Mesothelial cell of epicardium (in vitro differentiated cells): Measurements from ENCODE around the gene MAPK9. TPM values are rescaled to one million over a fixed set of nuclear protein-coding genes. Genes with fewer than 3 reads are reported as not detected.

Experiments used
- DNase-seq, 2 experiments: peaks; one replicate each; pipeline ENCODE4 v3.0.0; 2021; ENCODE audit warnings: low spot score in 2 of 2; ENCODE audit not compliant: unreplicated experiment in 2 of 2
- H3K27ac Mint-ChIP-seq: 2 replicates; pipeline ENCODE4 v1.8.0; 2021; ENCODE audit warnings: mixed read lengths
- H3K27me3 Mint-ChIP-seq: 2 replicates; pipeline ENCODE4 v1.8.0; 2021; ENCODE audit warnings: low read depth, mixed read lengths
- H3K36me3 Mint-ChIP-seq: 2 replicates; pipeline ENCODE4 v1.8.0; 2021; ENCODE audit warnings: mixed read lengths
- H3K4me1 Mint-ChIP-seq: 2 replicates; pipeline ENCODE4 v1.8.0; 2021; ENCODE audit warnings: mixed read lengths
- H3K4me3 Mint-ChIP-seq: 2 replicates; pipeline ENCODE4 v1.8.0; 2021; ENCODE audit warnings: mild to moderate bottlenecking, moderate library complexity, mixed read lengths
- H3K9me3 Mint-ChIP-seq: 2 replicates; pipeline ENCODE4 v1.8.0; 2021; ENCODE audit warnings: mixed read lengths
- CTCF ChIP-seq: fragments of 200-600 bp; sonication (generic); IDR thresholded peaks from one replicate; pipeline ENCODE4 v1.5.0; 2021; ENCODE audit warnings: antibody characterized with exemption; ENCODE audit not compliant: unreplicated experiment
- total RNA-seq: library from RNA; stranded (reverse); gene quantifications from 3 replicates; pipeline ENCODE4 v1.2.1, GENCODE V29; 2021

MAPK9 gene
- total RNA-seq, 1 donor from 2014 or later, result 35.7 TPM

- DNase-seq, result no peak
- H3K4me3 Mint-ChIP-seq, result no peak overlapping the region
- H3K27ac Mint-ChIP-seq, result no peak overlapping the region
- H3K27me3 Mint-ChIP-seq, result no peaks in the 10 kb centered on the region
- H3K4me1 Mint-ChIP-seq, result peaks cover 22% of the 10 kb centered on the region
- H3K36me3 Mint-ChIP-seq, result peaks cover 4% of the 10 kb centered on the region
- no peak for TF ChIP-seq CTCF
- H3K9me3 Mint-ChIP-seq, result no peaks in the 10 kb centered on the region
These were observed 37.9 kb upstream of the MAPK9 start for GRCh38 chr5:180329606-180330269.

GRCh38 chr5:180329138-180329435, 37.2 kb upstream of the MAPK9 start:
- peaks cover 22% of the 10 kb centered on the region for H3K4me1 Mint-ChIP-seq
- no peak overlapping the region for H3K27ac Mint-ChIP-seq
- H3K4me3 Mint-ChIP-seq, result no peak overlapping the region
- H3K27me3 Mint-ChIP-seq, result no peaks in the 10 kb centered on the region
- H3K9me3 Mint-ChIP-seq, result no peaks in the 10 kb centered on the region
- H3K36me3 Mint-ChIP-seq, result peaks cover 4% of the 10 kb centered on the region
- no peak for DNase-seq
- no peak for TF ChIP-seq CTCF

- peaks cover 2% of the 10 kb centered on the region for H3K36me3 Mint-ChIP-seq
- H3K27ac Mint-ChIP-seq, result no peak overlapping the region
- TF ChIP-seq CTCF, result peak; percentile 83
- H3K4me3 Mint-ChIP-seq, result no peak overlapping the region
- peak in 1 of 2 experiments; percentile 63 for DNase-seq
- H3K27me3 Mint-ChIP-seq, result no peaks in the 10 kb centered on the region
- H3K9me3 Mint-ChIP-seq, result no peaks in the 10 kb centered on the region
- H3K4me1 Mint-ChIP-seq, result peaks cover 22% of the 10 kb centered on the region
These were observed 36.6 kb upstream of the MAPK9 start for GRCh38 chr5:180328296-180329137.

GRCh38 chr5:180326989-180327565, 35.2 kb upstream of the MAPK9 start:
- no peaks in the 10 kb centered on the region for H3K27me3 Mint-ChIP-seq
- H3K27ac Mint-ChIP-seq, result no peak overlapping the region
- H3K9me3 Mint-ChIP-seq, result no peaks in the 10 kb centered on the region
- H3K36me3 Mint-ChIP-seq, result no peaks in the 10 kb centered on the region
- no peak for DNase-seq
- no peak for TF ChIP-seq CTCF
- no peak overlapping the region for H3K4me3 Mint-ChIP-seq
- peaks cover 20% of the 10 kb centered on the region for H3K4me1 Mint-ChIP-seq

GRCh38 chr5:180324601-180324950, 32.7 kb upstream of the MAPK9 start:
- peaks cover 2% of the 10 kb centered on the region for H3K4me1 Mint-ChIP-seq
- DNase-seq, result no peak
- TF ChIP-seq CTCF, result no peak
- no peak overlapping the region for H3K4me3 Mint-ChIP-seq
- no peaks in the 10 kb centered on the region for H3K27me3 Mint-ChIP-seq
- no peaks in the 10 kb centered on the region for H3K36me3 Mint-ChIP-seq
- no peak overlapping the region for H3K27ac Mint-ChIP-seq
- H3K9me3 Mint-ChIP-seq, result no peaks in the 10 kb centered on the region
